SK-N-SH treated with all-trans-retinoic acid at 6 μM for 48 hours (cell line): Measurements from ENCODE around the gene TEX14.

Source experiments
- ARNTL ChIP-seq: fragments of 450-650 bp; formaldehyde crosslinking; IDR thresholded peaks from 2 replicates; pipeline ENCODE4 v1.5.0; 2020; ENCODE audit warnings: low read depth, mild to moderate bottlenecking, moderate library complexity, borderline replicate concordance
- CSDC2 ChIP-seq: fragments of 250-450 bp; sonication (Bioruptor Pico); IDR thresholded peaks from 2 replicates; pipeline ENCODE4 v1.5.0; 2020; ENCODE audit warnings: mild to moderate bottlenecking, moderate library complexity
- CSRNP3 ChIP-seq: fragments of 250-450 bp; sonication (Bioruptor Pico); IDR thresholded peaks from 2 replicates; pipeline ENCODE4 v1.5.1; 2021; ENCODE audit warnings: mild to moderate bottlenecking, moderate library complexity
- ESRRG ChIP-seq: fragments of 250-450 bp; sonication (Bioruptor Pico); IDR thresholded peaks from 2 replicates; pipeline ENCODE4 v1.6.1; 2021; ENCODE audit warnings: mild to moderate bottlenecking
- GLIS3 ChIP-seq: fragments of 250-450 bp; sonication (Bioruptor Pico); IDR thresholded peaks from 2 replicates; pipeline ENCODE4 v1.5.0; 2020; ENCODE audit warnings: mild to moderate bottlenecking, moderate library complexity
- ISL1 ChIP-seq: fragments of 250-450 bp; sonication (Bioruptor Pico); IDR thresholded peaks from 2 replicates; pipeline ENCODE4 v2.1.2; 2022; ENCODE audit warnings: mild to moderate bottlenecking, moderate library complexity
- OSR1 ChIP-seq: fragments of 250-450 bp; sonication (Bioruptor Pico); IDR thresholded peaks from 2 replicates; pipeline ENCODE4 v1.8.0; 2022; ENCODE audit warnings: moderate library complexity, mild to moderate bottlenecking, inconsistent platforms
- PATZ1 ChIP-seq: fragments of 250-450 bp; sonication (Bioruptor Pico); IDR thresholded peaks from 2 replicates; pipeline ENCODE4 v1.8.0; 2020; ENCODE audit warnings: mild to moderate bottlenecking, moderate library complexity, borderline replicate concordance
- PPARA ChIP-seq: fragments of 250-450 bp; sonication (Bioruptor Pico); IDR thresholded peaks from 2 replicates; pipeline ENCODE4 v1.5.0; 2020; ENCODE audit warnings: mild to moderate bottlenecking, borderline replicate concordance
- SNAI2 ChIP-seq: fragments of 250-450 bp; sonication (Bioruptor Pico); IDR thresholded peaks from 2 replicates; pipeline ENCODE4 v1.5.0; 2020; ENCODE audit warnings: mild to moderate bottlenecking, moderate library complexity
- ZC3H10 ChIP-seq: fragments of 250-450 bp; sonication (Bioruptor Pico); IDR thresholded peaks from 2 replicates; pipeline ENCODE4 v1.5.1; 2021; ENCODE audit warnings: mild to moderate bottlenecking, moderate library complexity
- ZFP3 ChIP-seq: fragments of 250-450 bp; sonication (Bioruptor Pico); IDR thresholded peaks from 2 replicates; pipeline ENCODE4 v1.5.0; 2020; ENCODE audit warnings: mild to moderate bottlenecking, moderate library complexity
- ZNF70 ChIP-seq: fragments of 450-650 bp; formaldehyde crosslinking; IDR thresholded peaks from 2 replicates; pipeline ENCODE4 v1.5.0; 2020; ENCODE audit warnings: mild to moderate bottlenecking, moderate library complexity
- ZNF8 ChIP-seq: fragments of 450-650 bp; formaldehyde crosslinking; IDR thresholded peaks from 2 replicates; pipeline ENCODE4 v1.5.0; 2020; ENCODE audit warnings: mild to moderate bottlenecking, moderate library complexity

- no peak for TF ChIP-seq ZFP3
- TF ChIP-seq PATZ1 (CRISPR knock-in tag), result no peak
- TF ChIP-seq ESRRG (CRISPR knock-in tag), result no peak
- TF ChIP-seq CSRNP3 (CRISPR knock-in tag), result no peak
- no peak for TF ChIP-seq ZNF8 (CRISPR knock-in tag)
- no peak for TF ChIP-seq OSR1 (CRISPR knock-in tag)
- TF ChIP-seq ZC3H10 (CRISPR knock-in tag), result no peak
- no peak for TF ChIP-seq ARNTL
- no peak for TF ChIP-seq SNAI2
- TF ChIP-seq ISL1 (CRISPR knock-in tag), result no peak
- TF ChIP-seq CSDC2 (CRISPR knock-in tag), result no peak
- TF ChIP-seq ZNF70 (CRISPR knock-in tag), result no peak
- TF ChIP-seq PPARA, result no peak
- TF ChIP-seq GLIS3 (CRISPR knock-in tag), result no peak
Observed at GRCh38 chr17:58556833-58557250, 135.0 kb downstream of the TEX14 start.
